HG02571 (cell line): ENCODE results near the gene FOSL1.
A peak's percentile ranks its signal among the peaks of the same experiment; 100 is the strongest.

ENCODE experiments used
- ATAC-seq: cut with Tn5 transposase; IDR thresholded peaks from one replicate; pipeline ENCODE4 v1.9.1; 2021; ENCODE audit warnings: mild to moderate bottlenecking, moderate library complexity; ENCODE audit not compliant: unreplicated experiment

FOSL1 gene

DNA sequence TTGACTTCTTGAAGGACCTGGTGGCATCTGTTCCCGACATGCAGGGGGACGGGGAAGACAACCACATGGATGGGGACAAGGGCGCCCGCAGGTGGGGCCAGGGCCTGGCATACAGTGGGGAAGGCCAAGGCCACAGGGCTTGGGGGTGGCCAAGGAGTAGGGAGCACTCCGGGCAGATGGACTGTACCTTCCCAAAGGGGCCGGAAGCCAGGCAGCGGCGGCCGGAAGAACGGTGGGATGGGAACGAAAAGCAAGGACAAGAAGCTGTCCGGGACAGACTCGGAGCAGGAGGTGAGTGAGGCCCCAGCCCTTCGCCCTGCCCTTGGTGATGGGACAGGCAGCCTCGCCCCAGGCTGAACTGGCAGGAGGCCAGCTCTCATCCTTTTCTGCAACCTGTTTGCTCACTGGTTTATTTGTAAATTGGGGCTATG is 20.2 kb upstream of the FOSL1 start:
- ATAC-seq = no peak

DNA sequence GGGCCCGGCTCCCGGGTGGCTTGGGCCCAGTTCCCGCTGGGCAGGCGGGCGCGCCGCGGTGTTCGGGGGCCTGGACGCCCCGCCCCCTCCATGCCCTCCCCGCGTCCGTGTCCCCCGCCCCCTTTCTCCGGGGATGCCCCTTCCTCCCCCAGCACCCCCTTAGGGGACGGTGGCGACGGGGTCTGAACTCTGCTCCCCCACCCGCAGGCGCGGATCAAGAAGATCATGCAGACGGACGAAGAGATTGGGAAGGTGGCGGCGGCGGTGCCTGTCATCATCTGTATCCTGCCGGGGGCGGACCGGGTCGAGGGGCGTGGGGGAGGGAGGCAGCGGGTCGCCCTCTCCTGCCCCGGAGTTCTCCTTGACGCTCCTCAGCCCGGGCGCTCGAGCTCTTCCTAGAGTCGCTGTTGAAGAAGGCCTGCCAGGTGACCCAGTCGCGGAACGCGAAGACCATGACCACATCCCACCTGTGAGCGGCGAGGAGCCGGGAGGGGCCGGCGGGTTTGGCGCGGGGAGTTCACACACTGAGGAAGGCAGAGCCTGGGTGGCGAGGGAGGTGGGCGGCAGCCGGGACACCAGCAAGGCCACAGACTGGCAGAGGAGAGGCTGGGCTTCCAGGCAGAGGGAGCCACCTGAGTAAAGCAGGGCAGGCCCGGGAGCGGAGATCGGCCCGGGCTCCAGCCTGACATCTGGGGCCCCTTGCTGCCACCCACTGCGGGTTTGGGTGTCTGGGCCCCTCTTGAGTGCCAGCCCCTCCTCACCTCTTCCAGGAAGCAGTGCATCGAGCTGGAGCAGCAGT is 19.6 kb upstream of the FOSL1 start:
- ATAC-seq = peak; percentile 37

DNA sequence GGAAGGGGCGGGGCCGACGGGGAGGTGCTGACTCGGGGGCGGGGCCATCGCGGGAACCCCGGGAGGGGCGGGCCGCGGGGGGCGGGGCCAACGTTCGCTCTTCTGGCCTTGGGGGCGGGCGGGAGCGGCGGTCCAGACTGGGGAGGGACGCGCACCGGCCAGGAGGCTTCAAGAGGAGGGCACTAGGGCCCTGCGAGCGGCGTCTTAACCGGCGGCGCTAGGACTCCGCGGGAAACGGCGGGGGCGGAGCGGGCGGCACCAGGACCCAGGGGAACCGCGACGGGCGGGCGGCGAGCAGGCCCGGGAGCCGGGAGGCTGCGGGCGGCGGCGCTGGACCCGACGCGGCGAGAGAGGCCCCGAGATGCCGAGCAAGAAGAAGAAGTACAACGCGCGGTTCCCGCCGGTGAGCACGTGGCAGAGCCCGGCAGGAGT is 19.0 kb upstream of the FOSL1 start, which contains the start of gene DRAP1:
TSS of gene DRAP1 (plus strand) at position 286 of the 432 bp plus-strand sequence. CDS start at position 362, 76 bp downstream.
- peak; percentile 73 for ATAC-seq

DNA sequence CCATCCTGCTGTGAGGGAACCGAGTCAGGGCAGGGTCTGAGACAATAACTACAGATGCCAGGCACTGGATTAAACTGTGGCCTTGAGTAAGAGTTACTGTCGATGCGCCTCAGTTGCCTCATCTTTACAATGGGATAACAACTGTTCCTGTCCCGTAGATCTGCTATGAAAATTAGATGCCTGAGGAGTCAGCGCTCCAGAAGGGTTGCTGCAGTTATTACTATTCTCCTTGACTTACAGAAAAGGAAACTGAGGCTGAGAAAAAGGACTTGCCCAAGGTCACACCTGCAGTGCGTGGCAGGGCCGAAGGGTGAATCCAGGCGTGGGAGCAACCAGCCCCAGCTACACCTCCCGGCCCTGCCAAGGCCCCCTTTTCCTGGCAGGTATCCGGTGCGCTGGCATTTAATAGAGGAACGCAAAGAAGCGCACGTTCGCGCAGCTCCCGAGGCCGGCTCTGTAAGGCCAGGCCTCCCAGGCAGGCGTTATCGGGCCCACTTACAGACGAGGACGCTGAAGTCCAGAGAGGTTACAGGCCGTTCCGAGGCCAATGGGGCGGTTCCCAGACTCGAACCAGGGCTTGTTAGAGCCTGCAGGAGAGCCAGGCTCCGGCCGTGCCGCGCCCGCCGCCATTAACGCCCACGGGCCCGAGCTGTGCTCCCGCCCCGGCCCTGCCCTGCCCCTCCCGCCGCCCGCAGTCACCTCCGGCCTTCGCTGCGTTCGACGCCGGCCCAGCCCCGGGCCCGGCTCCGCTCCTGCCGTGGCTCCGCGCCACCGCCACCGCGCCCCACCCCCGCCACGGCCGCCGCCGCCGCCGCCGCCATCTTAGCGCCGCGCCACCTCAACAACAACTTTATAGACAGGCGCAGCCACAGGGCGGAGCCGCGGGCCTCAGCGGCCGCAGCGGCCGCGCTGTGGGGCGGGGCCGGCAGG is 18.3 kb upstream of the FOSL1 start, which contains the start of gene C11orf68:
TSS of gene C11orf68 (minus strand) at position 852 of the 930 bp plus-strand sequence. CDS start at position 821, 31 bp downstream.
- peak; percentile 53 for ATAC-seq

DNA sequence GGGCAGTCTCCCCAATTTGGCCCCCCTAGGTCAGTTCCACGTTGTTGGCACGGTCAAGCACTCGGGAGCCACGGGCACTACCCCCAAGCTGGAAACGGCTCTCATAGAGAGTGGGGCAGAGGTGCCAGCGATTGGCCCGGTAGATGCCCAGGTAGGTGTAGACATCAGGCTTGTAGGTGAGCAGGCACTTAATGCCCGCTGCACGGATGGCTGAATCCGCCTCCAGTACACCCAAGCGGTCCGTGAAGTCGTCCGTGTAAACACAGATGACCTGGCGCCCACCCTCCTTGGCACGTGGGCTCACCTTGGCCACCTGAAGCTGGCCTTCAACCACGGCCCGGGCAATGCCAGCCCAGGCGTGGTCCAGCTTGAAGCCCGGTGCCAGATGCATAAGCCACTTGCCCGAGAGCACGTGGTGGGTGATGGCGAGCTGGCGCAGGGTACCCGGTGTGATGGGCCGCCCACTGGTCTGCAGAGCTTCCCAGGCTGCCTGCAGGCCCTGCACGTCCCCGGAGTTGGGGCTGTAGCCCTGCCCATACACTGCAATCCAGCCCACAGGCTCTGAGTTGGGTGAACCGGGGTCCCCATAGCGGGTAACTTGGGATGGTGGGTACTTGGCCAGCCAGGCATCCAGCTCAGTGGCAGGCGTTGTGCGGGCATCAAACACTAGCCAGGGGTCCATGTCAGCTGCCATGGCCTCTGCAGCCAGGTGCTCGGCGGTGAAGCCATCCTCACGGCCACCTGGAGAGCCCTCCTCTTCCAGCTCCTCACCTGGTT is 17.4 kb upstream of the FOSL1 start:
- no peak for ATAC-seq

DNA sequence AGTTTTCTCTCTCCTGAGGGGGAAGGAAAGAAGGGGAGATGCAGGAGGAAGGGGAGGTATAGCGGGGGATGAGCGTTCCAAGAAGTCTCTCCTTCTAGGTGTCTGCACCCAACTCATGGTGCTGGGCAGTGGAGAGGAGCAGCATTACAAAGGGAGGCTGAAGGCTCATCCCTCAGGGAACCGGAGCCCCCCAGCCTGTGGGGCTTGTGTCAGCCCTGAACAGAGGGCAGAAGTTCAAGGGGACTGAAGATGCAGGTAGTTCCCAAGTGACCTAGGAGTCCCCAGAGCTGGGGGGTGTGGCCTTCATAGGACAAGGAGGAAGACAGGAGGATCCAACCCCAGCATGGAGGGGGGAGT is 16.9 kb upstream of the FOSL1 start:
- ATAC-seq = no peak

DNA sequence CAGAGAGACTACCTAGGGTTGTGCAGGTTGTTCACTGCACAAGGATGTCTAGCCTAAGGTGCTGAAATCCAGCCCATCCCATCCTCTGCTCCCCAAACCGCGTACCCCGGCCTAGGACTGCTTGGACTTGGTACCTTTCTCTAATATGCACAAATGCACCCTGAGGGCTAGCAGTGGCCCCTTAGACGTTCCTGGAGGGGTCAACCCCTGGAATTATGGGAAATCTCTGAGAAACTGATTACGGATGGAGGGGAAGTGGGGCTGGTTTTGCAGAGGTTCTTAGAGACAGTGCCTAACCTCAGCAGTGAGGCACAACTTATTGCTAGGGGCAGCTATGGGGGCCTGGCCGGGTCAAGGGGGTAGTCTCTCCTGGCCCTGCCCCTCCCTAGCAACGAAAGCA is 16.2 kb upstream of the FOSL1 start:
- no peak for ATAC-seq

DNA sequence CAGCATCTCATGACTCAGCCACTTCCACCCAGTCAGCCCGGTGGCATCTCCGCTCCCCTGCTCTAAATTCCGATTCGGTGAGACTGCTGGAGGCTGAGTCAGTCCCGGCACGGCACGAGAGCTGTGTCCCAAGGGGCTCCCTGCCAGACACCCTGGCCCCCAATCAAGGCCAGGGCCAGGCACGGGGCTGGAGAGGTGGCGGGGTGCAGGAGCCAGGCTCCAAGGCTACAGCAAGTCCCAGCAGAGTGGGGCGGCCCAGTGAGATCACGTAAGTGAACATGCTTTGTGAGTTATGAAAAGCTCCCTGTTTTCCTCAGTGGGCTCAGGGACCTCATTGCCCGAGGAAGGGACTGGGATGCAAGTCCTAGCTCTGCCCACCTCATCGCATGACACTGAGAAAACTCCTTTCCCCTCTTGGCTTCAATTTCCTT is 15.6 kb upstream of the FOSL1 start:
- no peak for ATAC-seq

DNA sequence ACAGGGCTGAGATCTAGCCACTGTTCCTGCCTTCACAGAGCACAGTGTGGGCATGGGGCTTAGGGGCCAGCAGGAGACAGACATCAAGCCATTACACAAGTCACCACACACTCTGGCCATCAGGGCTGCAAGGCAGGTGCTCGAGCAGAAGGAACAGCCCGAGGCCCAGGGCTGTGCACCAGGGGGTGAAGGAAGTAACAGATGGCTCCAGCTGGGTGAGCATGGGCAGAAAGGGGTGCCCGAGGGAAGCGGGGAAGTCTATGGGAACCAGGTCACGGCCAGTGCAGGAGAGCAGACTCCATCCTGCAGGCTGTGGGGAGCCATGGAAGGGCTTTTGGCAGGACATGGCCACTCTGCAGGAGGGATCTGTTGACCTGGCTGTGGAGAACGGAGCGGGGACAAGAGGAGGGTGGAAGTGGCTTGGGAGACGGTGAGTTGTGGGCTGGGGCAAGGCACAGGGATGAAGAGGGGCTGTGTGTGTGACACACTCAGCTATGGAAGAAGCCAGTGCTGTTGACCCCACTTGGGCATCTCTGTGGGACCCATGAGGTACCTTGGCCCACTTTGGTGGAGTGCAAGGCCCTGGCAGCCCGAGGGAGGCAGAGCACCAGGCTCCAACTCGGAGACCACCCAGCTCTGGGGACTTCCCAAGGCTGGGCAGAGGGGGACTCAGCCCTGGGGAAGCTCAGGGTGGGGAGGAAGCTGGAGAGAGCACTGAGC is 15.1 kb upstream of the FOSL1 start:
- no peak for ATAC-seq

DNA sequence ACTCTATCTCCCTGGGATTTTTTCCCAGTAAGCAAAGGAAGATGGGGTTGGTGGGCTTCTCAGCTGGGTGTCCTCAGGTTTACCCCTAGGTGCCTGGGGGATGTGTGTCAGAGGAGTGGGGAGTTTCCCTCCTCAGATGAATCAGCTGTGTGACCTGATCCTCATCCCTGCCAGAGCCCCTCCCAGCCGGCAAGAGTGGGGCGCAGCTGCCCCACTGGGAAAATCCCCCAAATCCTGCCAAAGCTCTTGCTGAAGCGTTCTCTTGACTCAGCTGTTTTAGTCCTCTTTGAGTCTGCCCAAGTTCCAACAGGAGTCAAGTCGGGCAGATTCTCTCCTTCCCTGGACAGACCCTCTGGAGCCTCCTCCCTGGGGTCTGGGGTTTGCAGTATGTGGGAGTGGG is 12.7 kb upstream of the FOSL1 start:
- ATAC-seq = no peak

DNA sequence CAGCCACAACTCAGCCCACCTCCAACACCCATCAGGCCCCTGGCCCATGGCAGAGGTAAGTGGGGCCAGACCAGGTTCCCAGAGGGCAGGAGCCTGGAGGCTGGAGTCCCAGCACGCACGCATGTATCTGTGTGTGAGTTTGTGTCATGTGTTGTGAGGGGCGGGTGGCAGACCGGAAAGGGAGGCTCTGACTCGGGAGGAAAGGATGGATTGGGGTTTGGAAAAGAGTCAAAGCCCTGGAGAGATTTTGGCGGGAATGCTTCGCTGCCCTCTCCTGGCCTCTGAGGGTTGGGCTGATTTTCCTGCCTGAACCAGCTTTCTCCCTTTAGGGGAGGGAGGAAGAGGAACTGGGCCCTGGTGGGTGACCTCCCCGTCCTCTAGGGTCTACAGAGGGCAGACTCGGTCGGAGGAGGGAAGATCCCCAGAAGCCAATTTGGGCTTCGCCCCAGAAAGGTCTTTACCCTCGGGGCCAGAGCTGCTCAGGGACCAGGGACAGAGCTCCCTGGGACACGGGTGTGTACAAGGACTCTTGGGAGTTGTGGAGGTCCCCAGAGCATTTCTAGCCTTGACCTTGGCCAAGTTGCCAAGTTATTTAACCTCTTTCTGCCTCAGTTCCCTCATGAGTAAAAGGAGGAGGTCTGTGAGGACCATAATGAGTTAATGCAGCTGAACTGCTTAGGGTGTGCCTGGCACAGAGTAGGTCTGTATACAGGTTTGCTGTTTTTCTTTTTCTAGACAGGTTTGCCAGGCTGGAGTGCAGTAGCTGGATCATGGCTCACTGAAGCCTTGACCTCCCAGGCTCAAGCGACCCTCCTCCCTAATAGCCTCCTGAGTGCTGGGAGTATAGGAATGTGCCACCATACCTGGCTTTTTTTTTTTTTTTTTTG is 11.7 kb upstream of the FOSL1 start:
- no peak for ATAC-seq

DNA sequence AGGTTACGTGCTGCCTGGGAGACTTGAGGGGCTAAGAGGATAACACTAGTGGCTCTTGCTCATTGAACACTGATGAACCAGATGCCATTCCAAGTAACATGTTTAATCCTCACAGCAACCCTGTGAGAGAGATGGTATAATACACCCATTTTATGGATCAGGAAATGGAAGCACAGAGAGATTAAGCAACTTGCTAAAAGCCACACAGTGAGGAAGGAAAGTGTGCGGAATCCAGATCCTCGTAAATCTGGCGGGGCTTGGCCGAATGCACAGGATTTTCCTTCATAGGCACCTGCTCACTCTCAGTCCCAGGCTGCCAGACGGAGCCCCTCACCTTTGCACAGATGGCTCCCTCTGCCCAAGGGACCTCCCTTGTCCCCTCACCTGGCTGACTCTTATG is 7.7 kb upstream of the FOSL1 start:
- no peak for ATAC-seq

DNA sequence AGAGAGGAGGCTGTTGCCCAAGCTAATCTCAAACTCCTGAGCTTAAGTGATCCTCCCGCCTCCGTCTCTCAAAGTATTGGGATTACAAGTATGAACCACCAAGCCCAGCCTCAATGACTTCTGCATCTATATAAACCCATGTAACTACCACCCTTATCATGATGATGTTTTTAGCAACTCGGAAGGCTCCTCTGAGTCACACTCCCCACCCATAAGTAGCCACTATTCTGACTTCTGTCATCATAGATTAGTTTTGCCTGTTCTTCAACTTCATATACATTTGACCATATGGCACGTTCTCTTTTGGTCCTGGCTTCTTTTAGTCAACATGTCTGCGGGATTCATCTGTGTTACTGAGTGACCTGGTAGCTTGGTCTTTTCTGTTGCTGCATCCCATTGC is 6.4 kb upstream of the FOSL1 start:
- no peak for ATAC-seq

DNA sequence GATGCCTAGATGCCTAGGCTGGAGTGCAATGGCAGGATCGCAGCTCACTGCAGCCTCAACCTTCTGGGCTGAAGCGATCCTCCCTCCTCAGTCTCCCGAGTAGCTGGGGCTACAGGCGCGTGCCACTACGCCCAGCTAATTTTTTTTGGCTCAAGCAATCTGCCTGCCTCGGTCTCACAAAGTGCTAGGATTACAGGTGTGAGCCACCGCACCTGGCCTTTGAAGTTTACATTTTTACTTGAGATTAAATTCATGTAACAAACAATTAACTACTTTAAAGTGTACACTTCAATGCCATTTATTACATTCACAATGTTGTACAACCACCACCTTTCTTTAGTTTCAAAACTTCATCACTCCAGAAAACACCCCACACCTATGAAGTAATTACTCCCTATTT is 3.5 kb upstream of the FOSL1 start:
- no peak for ATAC-seq

DNA sequence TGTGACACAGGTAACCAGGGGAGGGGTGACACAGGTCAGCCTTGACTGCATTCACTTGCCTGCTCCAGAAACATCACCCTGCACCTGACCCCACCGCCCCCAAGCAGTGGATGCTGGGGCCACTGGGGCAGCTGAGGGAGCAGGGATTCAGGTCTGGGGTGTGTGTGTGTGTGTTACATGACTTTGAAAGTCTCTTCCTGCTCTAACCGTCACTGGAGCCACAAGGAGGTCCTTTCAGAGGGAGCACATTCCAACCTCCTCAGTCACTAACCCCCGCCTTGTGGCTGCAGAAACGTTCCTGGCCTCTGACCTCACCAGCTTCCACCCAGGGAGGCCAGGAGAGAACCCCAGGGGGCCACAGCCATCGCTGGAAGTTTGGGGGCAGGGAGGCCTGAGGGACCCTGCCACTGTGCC is 2.9 kb upstream of the FOSL1 start:
- no peak for ATAC-seq

DNA sequence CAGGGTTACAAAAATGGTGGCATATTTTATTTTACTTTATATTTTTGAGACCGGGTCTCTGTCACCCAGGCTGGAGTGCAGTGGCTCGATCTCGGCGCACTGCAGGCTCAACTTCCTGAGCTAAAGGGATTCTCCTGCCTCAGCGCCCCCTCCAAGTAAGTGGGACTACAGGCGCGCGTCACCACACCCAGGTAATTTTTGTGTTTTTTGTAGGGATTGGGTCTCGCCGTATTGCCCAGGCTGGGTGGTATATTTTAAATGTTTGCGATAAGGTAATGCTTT is 652 bp upstream of the FOSL1 start:
- no peak for ATAC-seq

DNA sequence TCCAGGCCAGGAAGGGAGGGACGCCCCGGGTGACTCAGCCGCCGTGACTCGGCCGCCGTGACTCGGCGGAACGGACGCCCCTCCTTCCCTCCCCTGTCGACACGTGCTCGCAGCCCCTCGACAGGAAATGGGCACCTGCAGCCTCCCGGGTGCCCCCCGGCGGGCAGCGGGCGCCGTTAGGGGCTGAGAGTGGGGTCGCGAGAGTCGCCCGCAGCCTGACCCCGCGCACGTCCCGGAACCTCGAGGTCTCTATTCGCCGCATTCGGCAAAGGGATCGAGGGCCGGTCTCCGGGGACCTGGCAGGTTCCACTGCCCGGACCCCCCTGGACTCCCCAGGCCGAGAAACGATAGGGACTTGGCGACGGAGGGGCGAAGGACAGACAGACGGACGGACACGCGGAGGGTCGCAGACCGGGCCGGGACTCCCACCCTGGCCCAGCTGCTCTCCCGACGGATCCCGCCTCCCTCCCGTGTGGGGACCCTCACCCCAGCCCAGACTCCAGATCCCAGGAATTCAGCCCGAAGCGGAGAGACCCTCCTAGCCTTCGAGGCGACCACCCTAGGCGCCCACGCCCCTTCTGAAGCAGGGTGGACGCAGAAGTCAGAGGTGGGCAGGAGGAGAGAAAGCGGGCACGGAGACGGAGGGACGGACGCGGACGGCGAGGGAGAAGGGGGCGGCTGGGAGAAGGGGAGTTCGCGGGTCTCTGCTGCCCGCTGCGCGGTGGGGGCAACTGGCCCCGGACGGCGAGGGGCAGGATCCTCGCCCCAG is 648 bp downstream of the FOSL1 start:
- no peak for ATAC-seq

DNA sequence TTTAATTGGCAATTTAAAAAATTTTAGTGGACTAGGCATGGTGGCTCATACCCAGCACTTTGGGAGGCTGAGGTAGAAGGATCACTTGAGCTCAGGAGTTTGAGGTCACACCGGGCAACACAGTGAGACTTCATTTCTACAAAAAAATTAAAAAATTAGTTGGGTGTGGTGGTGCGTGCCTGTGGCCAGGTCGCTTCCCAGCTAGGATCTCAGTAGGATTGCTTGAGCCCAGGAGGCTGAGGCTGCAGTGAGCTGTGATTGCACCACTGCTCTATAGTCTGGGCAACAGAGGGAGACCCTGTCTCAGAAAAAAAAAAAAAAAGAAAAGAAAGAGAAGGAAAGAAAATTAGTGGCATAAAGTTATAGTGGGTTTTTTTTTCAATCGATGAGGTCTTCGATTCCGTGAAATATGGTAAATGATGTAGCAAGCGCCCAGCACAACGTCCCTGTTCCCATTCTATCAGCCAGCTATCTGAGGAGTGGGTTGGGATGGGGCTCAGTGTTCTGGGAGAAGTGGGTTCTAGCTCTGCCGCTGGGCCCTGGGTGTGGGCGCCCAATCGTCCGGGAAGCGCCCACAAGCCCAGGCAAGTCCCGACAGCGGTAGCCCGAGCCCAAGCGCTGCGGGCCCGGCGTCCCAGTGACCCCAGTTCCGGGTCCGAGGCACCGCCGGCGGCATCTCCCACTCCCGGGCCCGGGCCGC is 1.4 kb downstream of the FOSL1 start:
- no peak for ATAC-seq
